ENCODE measurements around the gene HTR7. TPM values are rescaled to one million over a fixed set of nuclear protein-coding genes. Genes with fewer than 3 reads are reported as not detected.

The HTR7 gene
- total and polyA plus RNA-seq, 2 of the 4 experiments (the other 2 are of a cell fraction) = 0.43 to 0.72 TPM

DNA sequence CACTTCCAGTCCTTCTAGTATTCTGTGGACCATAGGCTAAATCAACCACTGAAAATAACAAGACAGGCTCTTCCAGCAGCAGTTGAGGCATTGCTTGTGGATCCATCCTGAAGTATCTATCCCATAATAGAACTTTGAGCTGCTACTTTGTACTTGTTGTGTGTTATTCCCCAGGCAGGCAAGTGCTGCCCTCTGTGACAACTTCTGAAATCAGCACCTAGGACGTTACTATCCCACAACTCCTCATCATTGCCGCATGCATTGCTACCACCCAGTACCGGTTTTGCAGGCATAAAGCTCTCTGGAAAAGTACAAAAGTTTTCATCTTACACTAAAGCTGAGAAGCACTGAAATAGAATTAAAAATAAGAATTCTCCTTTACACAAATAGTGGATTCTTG lies 145.3 kb downstream of the HTR7 start:
- no peak overlapping the region for H2AK9ac ChIP-seq (replicated peaks; ENCODE audit: low read depth, low read length, poor library complexity)
- no peak overlapping the region for H3K27ac ChIP-seq (ENCODE audit: insufficient read depth, low read length)
- H2BK5ac ChIP-seq (ENCODE audit: low read depth, low read length, poor library complexity, severe bottlenecking) = no peak overlapping the region
- no peak overlapping the region for H3K23ac ChIP-seq (ENCODE audit: low read depth, low read length)
- H3K9me3 ChIP-seq (ENCODE audit: control insufficient read depth, insufficient read depth, low read length) = no peaks in the 10 kb centered on the region
- dilution Hi-C loops (cut with HindIII; ENCODE audit: low sequenced_read_pairs, unreplicated experiment) (no loop called here), in situ Hi-C loops (cut with MboI; ENCODE audit: low sequenced_read_pairs) (no loop called here), intact Hi-C loops (cut with micrococcal nuclease) (no loop called here)
- H3K36me3 ChIP-seq (ENCODE audit: control insufficient read depth, insufficient read depth, low read length) = no peaks in the 10 kb centered on the region
- WGBS, 2 experiments (ENCODE audit: extremely low coverage in 2 of 2, insufficient read length in 1 of 2) = no CpG with 5 or more reads among the region's 3 CpGs
- TF ChIP-seq CEBPB (IDR thresholded peaks at IDR 0.05; ENCODE audit: low read depth, low read length) (no peak), RCOR1 (IDR thresholded peaks at IDR 0.05; ENCODE audit: insufficient replicate concordance, low read length) (no peak), BHLHE40 (IDR thresholded peaks at IDR 0.05; ENCODE audit: low read depth, low read length) (no peak), FOS (IDR thresholded peaks at IDR 0.05; ENCODE audit: low read depth, low read length) (no peak), MAZ (IDR thresholded peaks at IDR 0.05; ENCODE audit: borderline replicate concordance, low read depth, low read length) (no peak), SMC3 (IDR thresholded peaks at IDR 0.05; ENCODE audit: low read depth, low read length) (no peak), RFX5 (IDR thresholded peaks at IDR 0.05; ENCODE audit: low read depth, low read length) (no peak), MXI1 (IDR thresholded peaks at IDR 0.05; ENCODE audit: borderline replicate concordance, low read depth, low read length) (no peak), MAFK (IDR thresholded peaks at IDR 0.05; ENCODE audit: low read depth, low read length) (no peak), CHD1 (IDR thresholded peaks at IDR 0.05; ENCODE audit: low read depth, low read length) (no peak)
- TF ChIP-seq, protein P1, sequence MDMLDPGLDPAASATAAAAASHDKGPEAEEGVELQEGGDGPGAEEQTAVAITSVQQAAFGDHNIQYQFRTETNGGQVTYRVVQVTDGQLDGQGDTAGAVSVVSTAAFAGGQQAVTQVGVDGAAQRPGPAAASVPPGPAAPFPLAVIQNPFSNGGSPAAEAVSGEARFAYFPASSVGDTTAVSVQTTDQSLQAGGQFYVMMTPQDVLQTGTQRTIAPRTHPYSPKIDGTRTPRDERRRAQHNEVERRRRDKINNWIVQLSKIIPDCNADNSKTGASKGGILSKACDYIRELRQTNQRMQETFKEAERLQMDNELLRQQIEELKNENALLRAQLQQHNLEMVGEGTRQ (IDR thresholded peaks at IDR 0.05; ENCODE audit: low read depth, low read length) = no peak
- TF ChIP-seq, protein P2, sequence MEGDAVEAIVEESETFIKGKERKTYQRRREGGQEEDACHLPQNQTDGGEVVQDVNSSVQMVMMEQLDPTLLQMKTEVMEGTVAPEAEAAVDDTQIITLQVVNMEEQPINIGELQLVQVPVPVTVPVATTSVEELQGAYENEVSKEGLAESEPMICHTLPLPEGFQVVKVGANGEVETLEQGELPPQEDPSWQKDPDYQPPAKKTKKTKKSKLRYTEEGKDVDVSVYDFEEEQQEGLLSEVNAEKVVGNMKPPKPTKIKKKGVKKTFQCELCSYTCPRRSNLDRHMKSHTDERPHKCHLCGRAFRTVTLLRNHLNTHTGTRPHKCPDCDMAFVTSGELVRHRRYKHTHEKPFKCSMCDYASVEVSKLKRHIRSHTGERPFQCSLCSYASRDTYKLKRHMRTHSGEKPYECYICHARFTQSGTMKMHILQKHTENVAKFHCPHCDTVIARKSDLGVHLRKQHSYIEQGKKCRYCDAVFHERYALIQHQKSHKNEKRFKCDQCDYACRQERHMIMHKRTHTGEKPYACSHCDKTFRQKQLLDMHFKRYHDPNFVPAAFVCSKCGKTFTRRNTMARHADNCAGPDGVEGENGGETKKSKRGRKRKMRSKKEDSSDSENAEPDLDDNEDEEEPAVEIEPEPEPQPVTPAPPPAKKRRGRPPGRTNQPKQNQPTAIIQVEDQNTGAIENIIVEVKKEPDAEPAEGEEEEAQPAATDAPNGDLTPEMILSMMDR (conservative IDR thresholded peaks at IDR 0.05; ENCODE audit: low read depth, low read length) = no peak
- TF ChIP-seq, protein P3, sequence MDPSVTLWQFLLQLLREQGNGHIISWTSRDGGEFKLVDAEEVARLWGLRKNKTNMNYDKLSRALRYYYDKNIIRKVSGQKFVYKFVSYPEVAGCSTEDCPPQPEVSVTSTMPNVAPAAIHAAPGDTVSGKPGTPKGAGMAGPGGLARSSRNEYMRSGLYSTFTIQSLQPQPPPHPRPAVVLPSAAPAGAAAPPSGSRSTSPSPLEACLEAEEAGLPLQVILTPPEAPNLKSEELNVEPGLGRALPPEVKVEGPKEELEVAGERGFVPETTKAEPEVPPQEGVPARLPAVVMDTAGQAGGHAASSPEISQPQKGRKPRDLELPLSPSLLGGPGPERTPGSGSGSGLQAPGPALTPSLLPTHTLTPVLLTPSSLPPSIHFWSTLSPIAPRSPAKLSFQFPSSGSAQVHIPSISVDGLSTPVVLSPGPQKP (IDR thresholded peaks at IDR 0.05; ENCODE audit: borderline replicate concordance, low read depth, low read length) = no peak
- no peak overlapping the region for H3K9ac ChIP-seq (ENCODE audit: low read depth, low read length)
- DNase-seq (no peak), ATAC-seq (ENCODE audit: low read depth) (no peak)
- CTCF ChIA-PET = interaction anchor here (0.7 kb wide), 1 partner anchor 826 kb away, joined by 3 read pairs; no protein-coding TSS in a partner anchor
- no peaks in the 10 kb centered on the region for H3K27me3 ChIP-seq (ENCODE audit: control insufficient read depth, insufficient read depth, low read length)
- H3K14ac ChIP-seq (replicated peaks; ENCODE audit: low read depth, low read length) = no peak overlapping the region
- H3K79me1 ChIP-seq (ENCODE audit: low read depth in 1 of 2, low read length in 2 of 2) = no peaks in the 10 kb centered on the region
- H3K56ac ChIP-seq (ENCODE audit: extremely low read depth, insufficient read depth, low read length) = no peak overlapping the region
- POLR2A ChIA-PET (ENCODE audit: unreplicated experiment) = no interaction called here
- H3K4ac ChIP-seq (ENCODE audit: low read depth, low read length) = no peak overlapping the region
- no peaks in the 10 kb centered on the region for H3K9me1 ChIP-seq (ENCODE audit: insufficient read depth, low read length)
- no peak overlapping the region for H2AFZ ChIP-seq (replicated peaks; ENCODE audit: low read length, poor library complexity)
- H4K5ac ChIP-seq (ENCODE audit: low read depth, low read length) = no peak overlapping the region
- no peak overlapping the region for H2AK5ac ChIP-seq (ENCODE audit: low read depth, low read length)
- no peak overlapping the region for H3K4me2 ChIP-seq (ENCODE audit: low read depth, low read length)
- no peak overlapping the region for H2BK20ac ChIP-seq (ENCODE audit: low read depth, low read length)
- H3K4me1 ChIP-seq (ENCODE audit: control insufficient read depth, insufficient read depth, low read length) = no peaks in the 10 kb centered on the region
- no peaks in the 10 kb centered on the region for H4K20me1 ChIP-seq (ENCODE audit: insufficient read depth, low read length)
- no peak overlapping the region for H2BK15ac ChIP-seq (ENCODE audit: low read depth, low read length)
- no TSS peak for BruUV-seq (replicated peaks)
- H3K18ac ChIP-seq (ENCODE audit: low read depth, low read length) = no peak overlapping the region
- no peak overlapping the region for H3K4me3 ChIP-seq (ENCODE audit: insufficient read depth, low read depth, low read length)
- H4K91ac ChIP-seq (ENCODE audit: insufficient read depth, low read depth, low read length) = no peak overlapping the region
- H2BK120ac ChIP-seq (ENCODE audit: low read depth, low read length) = no peak overlapping the region
- H4K8ac ChIP-seq (ENCODE audit: low read depth in 2 of 2, low read length in 2 of 2) = no peak overlapping the region

Data from IMR-90 (cell line).